ENCODE measurements around the gene RFX5. TPM values are rescaled to one million over a fixed set of nuclear protein-coding genes. Genes with fewer than 3 reads are reported as not detected.

Gene RFX5
- total and polyA plus RNA-seq, 9 of the 15 experiments (the other 6 are each of a cell fraction or from before 2014, with no cell fraction given) = 3.8 to 48.2 (median 32.2) TPM

DNA sequence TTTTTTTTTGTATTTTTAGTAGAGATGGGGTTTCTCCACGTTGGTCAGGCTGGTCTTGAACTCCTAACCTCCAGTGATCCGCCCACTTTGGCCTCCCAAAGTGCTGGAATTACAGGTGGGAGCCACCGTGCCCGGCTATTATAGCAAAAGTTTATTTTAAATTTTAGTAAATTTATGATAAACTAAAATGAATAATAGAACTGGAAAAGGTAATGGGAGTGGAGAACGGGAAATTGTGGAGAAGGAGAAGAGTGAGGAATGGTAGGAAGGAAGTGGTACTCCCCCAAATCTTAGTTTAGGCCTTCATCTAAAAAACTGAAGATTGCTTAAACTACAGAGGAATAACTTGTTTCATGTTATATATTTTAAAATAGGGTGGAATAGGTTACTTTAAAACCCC, 12.2 kb downstream of the RFX5 start:
- H3K9ac ChIP-seq (ENCODE audit: insufficient read depth in 1 of 2, low read depth in 2 of 2, low read length in 2 of 2) = no peak overlapping the region
- FAIRE-seq = no peak
- 40% methylated on average over 5 of the region's 5 CpGs for WGBS (ENCODE audit: insufficient coverage, low coverage, missing lambda C conversion rate)
- H3K27ac ChIP-seq (ENCODE audit: extremely low read depth, low read depth, low read length) = no peak overlapping the region
- no peak for DNase-seq (ENCODE audit: extremely low read depth in 1 of 4, low spot score in 3 of 4)
- H3K79me2 ChIP-seq (ENCODE audit: control insufficient read depth, insufficient read depth, low read length) = no peaks in the 10 kb centered on the region
- POLR2A ChIA-PET = interaction anchor here (1.8 kb wide), 1 partner anchor 22 kb away, joined by 10 read pairs; no protein-coding TSS in a partner anchor
- in situ Hi-C loops (cut with MboI) = loop anchor here (5.0 kb wide), 1 partner anchor 33 kb away; no protein-coding TSS in a partner anchor
- no peaks in the 10 kb centered on the region for H3K36me3 ChIP-seq (ENCODE audit: control insufficient read depth, insufficient read depth, low read length)
- no peaks in the 10 kb centered on the region for H3K27me3 ChIP-seq (ENCODE audit: control insufficient read depth in 2 of 2, insufficient read depth in 2 of 2, low read length in 2 of 2)
- H3K9me3 ChIP-seq (replicated peaks; ENCODE audit: control insufficient read depth, insufficient read depth, low read depth, low read length) = no peaks in the 10 kb centered on the region
- no peak overlapping the region for H2AFZ ChIP-seq (ENCODE audit: low read depth, low read length)
- no peak overlapping the region for H3K4me2 ChIP-seq (ENCODE audit: insufficient read depth, low read length)
- H4K20me1 ChIP-seq (replicated peaks; ENCODE audit: control insufficient read depth, insufficient read depth, low read length) = no peaks in the 10 kb centered on the region
- no peak overlapping the region for H3K4me3 ChIP-seq
- TF ChIP-seq XRCC5 (IDR thresholded peaks at IDR 0.05; ENCODE audit: low read depth, low read length) = no peak
- TF ChIP-seq, protein P1, sequence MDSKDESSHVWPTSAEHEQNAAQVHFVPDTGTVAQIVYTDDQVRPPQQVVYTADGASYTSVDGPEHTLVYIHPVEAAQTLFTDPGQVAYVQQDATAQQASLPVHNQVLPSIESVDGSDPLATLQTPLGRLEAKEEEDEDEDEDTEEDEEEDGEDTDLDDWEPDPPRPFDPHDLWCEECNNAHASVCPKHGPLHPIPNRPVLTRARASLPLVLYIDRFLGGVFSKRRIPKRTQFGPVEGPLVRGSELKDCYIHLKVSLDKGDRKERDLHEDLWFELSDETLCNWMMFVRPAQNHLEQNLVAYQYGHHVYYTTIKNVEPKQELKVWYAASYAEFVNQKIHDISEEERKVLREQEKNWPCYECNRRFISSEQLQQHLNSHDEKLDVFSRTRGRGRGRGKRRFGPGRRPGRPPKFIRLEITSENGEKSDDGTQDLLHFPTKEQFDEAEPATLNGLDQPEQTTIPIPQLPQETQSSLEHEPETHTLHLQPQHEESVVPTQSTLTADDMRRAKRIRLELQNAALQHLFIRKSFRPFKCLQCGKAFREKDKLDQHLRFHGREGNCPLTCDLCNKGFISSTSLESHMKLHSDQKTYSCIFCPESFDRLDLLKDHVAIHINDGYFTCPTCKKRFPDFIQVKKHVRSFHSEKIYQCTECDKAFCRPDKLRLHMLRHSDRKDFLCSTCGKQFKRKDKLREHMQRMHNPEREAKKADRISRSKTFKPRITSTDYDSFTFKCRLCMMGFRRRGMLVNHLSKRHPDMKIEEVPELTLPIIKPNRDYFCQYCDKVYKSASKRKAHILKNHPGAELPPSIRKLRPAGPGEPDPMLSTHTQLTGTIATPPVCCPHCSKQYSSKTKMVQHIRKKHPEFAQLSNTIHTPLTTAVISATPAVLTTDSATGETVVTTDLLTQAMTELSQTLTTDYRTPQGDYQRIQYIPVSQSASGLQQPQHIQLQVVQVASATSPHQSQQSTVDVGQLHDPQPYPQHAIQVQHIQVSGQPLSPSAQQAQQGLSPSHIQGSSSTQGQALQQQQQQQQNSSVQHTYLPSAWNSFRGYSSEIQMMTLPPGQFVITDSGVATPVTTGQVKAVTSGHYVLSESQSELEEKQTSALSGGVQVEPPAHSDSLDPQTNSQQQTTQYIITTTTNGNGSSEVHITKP (IDR thresholded peaks at IDR 0.05; ENCODE audit: partially characterized antibody) = peak; percentile 87
- intact Hi-C loops (cut with micrococcal nuclease) = no loop called here
- H3K9me1 ChIP-seq (ENCODE audit: control insufficient read depth, insufficient read depth, low read length) = no peaks in the 10 kb centered on the region
- no peaks in the 10 kb centered on the region for H3K4me1 ChIP-seq (replicated peaks in 1 of 2; ENCODE audit: control insufficient read depth in 2 of 2, insufficient read depth in 2 of 2, low read length in 2 of 2)
- no peak for ATAC-seq
- CTCF ChIA-PET (ENCODE audit: low intra/inter-chr PET ratio) = no interaction called here
- no TSS peak for BruUV-seq (replicated peaks)

All from K562 (cell line).